ENCODE data around the gene SLC45A1.

Gene SLC45A1

DNA sequence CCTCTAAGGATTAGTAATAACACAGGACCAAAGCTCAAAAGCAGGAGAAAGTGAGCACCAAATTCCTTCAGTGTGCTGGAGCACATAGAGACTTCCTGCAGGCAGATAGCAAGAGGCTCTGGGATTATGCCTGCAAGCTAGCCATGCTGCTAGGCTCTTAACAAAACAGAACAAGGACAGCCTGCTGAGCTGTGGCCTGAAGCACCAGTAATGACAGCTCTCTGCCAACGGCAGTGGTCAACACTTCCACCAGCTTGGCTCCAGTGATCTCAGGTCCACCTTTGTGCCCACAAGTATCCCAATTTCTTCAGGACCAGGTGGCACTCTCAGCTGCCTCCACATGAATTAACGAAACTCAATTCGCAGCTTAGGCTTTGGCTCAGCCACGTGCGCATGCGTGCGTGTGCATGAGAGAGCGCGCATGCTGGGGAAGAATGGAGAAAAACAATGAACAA lies 64.2 kb downstream of the SLC45A1 start:
- in situ Hi-C loops (cut with MboI; ENCODE audit: low sequenced_read_pairs): no loop called here

DNA sequence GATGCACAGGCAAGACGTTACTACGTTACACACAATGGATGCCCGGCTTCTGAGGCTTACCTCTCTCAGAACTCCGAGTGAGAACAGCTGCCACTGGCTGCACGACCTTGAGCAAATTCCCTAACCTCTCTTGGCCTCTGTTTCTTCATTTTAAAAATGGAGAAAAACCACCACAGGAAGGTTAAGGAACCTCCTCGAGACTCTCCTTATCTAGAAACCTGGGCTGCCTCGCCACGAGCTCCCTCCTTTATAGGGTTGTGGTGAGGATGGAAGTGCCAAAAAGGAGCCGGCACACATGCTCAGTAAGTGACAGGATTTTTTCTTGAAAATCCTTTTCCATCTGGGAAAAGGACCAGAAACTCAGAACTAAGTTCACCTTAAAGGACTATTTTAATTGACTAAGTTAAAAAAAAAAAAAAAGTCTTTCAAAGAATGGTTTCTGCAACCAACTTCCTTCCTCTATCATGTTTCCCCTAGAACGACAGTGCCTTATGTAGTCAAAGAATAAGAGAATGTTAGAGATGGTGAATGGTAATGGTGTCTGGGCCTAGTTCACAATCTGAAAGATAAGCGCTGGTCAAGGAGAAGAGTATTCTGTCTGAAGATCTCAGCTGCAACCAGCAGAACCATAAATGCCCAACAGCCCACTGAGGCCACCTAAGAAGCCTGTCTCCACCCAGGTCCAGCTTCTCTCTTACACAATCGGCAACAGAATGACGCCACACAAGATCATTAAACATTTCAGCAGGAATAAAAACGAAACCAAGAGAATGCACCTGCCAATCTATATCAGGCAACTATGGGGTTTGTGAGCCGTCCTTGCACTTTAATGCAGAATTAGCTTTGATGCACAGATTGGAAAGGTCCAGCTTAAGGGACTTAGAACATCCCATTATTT lies 64.9 kb downstream of the SLC45A1 start:
- in situ Hi-C loops (cut with MboI; ENCODE audit: low sequenced_read_pairs): no loop called here

DNA sequence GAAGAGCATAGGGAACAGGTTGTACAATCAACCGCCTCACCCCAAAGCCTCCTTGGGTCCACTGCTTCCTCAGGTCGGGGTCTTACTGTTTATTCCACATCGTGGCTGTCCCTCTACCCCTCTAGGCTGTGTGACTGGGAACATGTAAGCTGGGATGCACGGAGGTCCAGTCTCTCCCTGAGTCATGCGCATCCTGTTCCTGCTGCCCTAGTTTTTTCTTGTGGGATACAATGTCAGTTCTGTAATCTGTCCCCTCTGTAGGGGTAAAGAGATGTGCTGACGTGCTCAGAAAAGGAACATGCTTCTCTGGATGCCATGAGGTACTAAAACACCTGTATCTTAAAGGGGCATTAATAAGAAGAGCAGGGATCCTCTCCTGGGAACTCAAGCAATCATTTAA lies 66.2 kb downstream of the SLC45A1 start:
- in situ Hi-C loops (cut with MboI; ENCODE audit: low sequenced_read_pairs): no loop called here

DNA sequence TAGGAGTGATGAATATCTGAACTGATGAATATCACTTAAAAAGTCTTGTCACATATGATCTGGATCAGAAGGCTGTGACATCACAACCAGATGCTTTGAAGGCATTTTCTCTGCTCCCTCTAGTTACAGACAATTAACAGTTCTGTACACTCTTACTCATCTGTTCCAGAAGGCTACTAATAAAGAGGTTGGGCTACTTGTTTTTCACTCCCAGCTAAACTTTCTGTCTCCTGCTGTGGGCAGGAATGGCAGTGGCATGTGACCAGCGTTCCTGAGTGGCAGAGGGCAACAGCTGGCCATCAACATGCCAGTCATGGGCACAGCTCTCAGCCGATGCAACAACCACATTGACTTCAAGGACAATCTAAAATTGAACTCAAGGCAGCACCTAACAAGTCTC lies 66.7 kb downstream of the SLC45A1 start:
- in situ Hi-C loops (cut with MboI; ENCODE audit: low sequenced_read_pairs): no loop called here

DNA sequence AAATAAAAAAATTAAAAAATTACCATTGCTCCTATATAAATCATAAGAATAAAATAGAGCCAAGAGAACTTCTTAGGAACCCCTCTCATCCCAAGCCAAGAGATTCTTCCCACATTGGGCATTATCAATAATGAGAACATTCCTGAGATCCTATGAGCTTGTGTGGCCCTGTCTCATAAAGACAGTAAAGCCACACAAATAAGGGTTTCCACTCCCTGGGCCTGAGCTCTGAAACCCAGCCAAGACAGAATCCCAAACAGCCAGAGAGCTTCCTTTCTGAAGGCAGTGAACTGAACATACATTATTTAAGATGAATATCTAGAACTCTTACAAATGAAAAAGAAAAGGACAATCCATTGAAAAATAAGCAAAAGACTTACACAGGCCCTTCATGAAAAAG lies 68.3 kb downstream of the SLC45A1 start:
- in situ Hi-C loops (cut with MboI; ENCODE audit: low sequenced_read_pairs): no loop called here

DNA sequence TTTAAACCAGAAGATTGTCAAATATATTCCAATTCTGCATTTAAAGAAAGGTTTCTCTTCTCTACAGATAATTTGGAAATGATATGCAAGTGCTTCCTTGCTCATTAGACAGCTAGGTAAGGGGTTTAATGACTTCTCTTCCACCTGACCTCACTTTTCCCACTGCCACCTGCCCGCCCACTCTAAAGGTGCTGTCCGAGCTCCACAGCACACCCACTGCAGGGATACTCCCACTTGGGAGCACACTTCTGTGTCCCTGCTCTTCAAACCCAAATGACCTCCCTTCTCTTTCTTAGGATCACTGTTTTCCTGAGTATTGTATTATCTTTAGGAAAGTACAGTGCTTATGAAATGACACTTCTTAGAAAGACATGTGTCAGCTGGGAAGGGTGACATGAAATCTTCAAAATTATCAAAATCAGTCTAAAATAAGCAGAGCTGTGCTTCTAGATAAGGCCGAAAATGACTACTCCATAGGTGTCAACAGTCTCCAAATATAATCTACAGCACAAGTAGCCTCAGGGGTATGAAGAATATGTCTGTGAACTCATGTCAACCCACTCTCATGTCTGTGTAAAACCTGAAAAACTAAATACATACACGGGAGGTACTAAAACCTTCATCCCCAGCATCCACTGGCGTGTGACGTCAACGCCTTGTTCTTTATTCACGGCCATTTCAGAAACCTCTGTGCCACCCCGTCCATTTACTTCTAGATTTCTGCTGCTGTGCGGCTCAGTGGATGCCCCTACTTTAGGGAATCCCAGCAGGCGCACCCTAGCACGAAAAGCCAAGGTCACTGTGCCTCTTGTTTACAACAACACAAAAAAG lies 71.0 kb downstream of the SLC45A1 start:
- in situ Hi-C loops (cut with MboI; ENCODE audit: low sequenced_read_pairs): no loop called here

DNA sequence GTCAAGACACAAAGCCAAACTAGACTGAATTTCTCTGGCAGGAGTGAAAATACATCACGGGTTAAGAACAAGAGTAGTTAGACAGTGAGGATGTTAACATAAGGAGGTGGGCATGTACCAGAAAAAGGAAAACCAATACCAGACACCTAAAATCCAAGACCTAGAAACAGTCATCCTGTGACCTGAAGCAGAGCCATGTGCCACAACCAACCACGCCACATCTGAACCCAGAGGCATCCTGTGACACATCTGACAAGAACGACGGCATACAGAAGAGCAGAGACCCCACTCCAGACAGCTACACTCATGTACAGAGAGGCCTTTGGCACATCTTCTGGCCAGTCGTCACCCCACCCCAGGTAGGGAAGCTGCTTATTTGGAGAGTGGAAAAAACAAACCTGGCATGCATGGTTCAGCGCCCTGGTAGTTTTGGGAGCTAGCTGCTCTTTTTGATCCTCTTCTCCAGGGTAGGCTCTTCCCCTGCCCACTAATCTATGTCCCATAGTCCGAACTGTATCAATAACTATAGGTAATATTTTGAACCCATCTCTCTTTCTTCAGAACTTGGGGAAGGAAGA lies 72.1 kb downstream of the SLC45A1 start:
- in situ Hi-C loops (cut with MboI; ENCODE audit: low sequenced_read_pairs): no loop called here

DNA sequence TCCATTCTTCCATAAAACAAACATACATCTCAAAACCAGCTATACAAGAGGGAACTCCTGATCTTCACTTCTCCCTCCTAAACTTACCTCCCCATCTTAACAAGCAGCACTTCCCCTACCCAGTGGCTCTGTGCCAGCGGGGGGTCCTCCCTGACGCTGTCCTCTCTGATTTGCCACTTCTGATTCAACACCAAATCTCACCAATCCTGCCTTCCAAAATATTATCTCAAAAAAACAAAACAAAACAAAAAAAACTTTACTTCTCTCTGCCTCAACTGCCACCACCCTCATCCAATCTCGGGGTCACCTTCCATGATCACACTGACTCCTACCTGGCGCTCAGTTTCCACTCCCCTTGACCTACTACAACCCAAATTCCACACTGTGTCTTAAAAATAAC lies 72.8 kb downstream of the SLC45A1 start:
- in situ Hi-C loops (cut with MboI; ENCODE audit: low sequenced_read_pairs): no loop called here

DNA sequence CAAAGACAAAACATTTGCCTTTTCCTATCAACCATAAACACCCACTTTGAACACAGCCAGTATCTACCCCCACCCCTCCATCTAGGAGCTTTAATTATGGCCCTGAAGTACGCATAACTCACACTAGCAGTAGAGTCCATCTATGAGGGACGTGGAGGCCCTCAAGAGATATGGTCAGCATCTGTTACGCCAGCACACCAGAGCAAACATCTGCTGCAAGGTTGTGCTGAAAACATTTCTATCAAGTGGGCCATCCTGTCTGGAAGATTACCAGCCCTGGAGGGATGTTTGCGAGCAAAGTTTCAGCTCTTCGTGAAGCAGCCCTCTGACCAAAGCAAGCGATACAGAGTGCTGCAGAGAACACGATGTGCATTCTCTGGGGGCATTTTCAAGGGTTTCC lies 74.6 kb downstream of the SLC45A1 start:
- in situ Hi-C loops (cut with MboI; ENCODE audit: low sequenced_read_pairs): no loop called here
